ENCODE data around the gene PID1. TPM values are rescaled to one million over a fixed set of nuclear protein-coding genes. Genes with fewer than 3 reads are reported as not detected.

The PID1 gene
- total and polyA plus RNA-seq, 5 donors from 2014 or later = 0.09 TPM; not detected in 4

DNA sequence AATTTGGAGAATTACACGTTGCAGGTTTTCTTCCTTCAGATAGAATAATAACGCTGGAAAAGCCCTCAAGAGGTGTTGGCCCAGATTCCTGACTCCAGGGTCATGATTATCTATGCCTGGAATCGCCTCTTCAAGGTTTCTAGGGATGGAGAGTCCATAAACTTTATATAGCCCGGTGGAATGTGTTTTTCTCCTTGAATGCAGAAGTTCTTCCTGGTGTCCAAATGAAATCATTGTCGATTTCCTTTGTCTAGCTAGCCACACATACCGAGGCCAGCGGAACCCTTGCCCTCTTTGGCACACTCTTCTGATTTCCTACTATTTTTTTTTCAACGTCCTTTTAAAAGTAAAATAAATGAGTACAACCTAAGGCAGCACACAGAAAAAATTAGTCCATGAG lies 117.8 kb downstream of the PID1 start:
- Mint-ChIP-seq H3K36me3 (no peaks in the 10 kb centered on the region), H3K9me3 (peaks cover 0 to 7% (median 2%) of the 10 kb centered on the region in 7 donors)
- H3K4me1 ChIP-seq (ENCODE audit: control insufficient read depth, insufficient read depth, low read length, poor library complexity, severe bottlenecking) = no peaks in the 10 kb centered on the region

DNA sequence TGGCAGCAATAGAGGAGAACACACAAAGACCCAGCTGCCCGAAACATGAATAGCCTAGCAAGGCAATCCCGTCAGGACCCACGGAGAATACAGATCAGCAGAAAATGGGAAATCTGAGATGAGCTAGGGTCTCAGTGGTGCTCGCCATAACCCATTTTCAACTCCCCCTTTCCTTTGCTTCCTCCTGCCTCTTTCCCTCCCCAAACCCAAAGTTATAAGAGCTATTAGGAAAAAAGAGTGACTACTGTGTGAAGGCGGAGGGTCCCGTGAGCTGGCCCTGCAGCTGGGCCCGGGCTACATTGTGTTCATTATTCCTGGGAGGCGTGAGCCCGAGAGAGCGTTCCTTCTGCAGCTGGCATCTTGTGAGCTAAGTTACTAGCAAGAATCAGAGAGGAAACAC lies 118.4 kb downstream of the PID1 start:
- no peaks in the 10 kb centered on the region for H3K36me3 Mint-ChIP-seq
- DNase-seq (no peak), ATAC-seq (ENCODE audit: low read depth in 2 of 2) (no peak)
- H3K4me3 ChIP-seq (ENCODE audit: low read depth, low read length) = no peak overlapping the region
- no peaks in the 10 kb centered on the region for H3K36me3 ChIP-seq (ENCODE audit: control insufficient read depth, insufficient read depth, low read length)
- no peaks in the 10 kb centered on the region for H3K4me1 Mint-ChIP-seq
- H3K4me1 ChIP-seq (ENCODE audit: control insufficient read depth, insufficient read depth, low read length, poor library complexity, severe bottlenecking) = no peaks in the 10 kb centered on the region
- no peaks in the 10 kb centered on the region for H3K9me3 ChIP-seq (ENCODE audit: control insufficient read depth in 2 of 2, low read length in 2 of 2)
- H3K27ac ChIP-seq (ENCODE audit: insufficient read depth, low read length, poor library complexity, severe bottlenecking) = no peak overlapping the region
- no peaks in the 10 kb centered on the region for H3K27me3 ChIP-seq (ENCODE audit: control insufficient read depth, insufficient read depth, low read length)
- no peak overlapping the region for H3K27ac Mint-ChIP-seq
- no peaks in the 10 kb centered on the region for H3K27me3 Mint-ChIP-seq
- no peak overlapping the region for H3K4me3 Mint-ChIP-seq
- H3K9me3 Mint-ChIP-seq = peaks cover 0 to 7% (median 2%) of the 10 kb centered on the region in 7 donors

More for the DNA sequence above, 117.8 kb downstream of the PID1 start:
- ATAC-seq (ENCODE audit: low read depth in 2 of 2) (no peak), DNase-seq (no peak)
- Histone ChIP-seq H3K4me3 (ENCODE audit: low read depth, low read length) (no peak overlapping the region), H3K27me3 (ENCODE audit: control insufficient read depth, insufficient read depth, low read length) (no peaks in the 10 kb centered on the region), H3K9me3 (ENCODE audit: control insufficient read depth in 2 of 2, low read length in 2 of 2) (no peaks in the 10 kb centered on the region), H3K36me3 (ENCODE audit: control insufficient read depth, insufficient read depth, low read length) (no peaks in the 10 kb centered on the region), H3K27ac (ENCODE audit: insufficient read depth, low read length, poor library complexity, severe bottlenecking) (no peak overlapping the region)
- Mint-ChIP-seq H3K4me3 (no peak overlapping the region), H3K27ac (no peak overlapping the region), H3K4me1 (no peaks in the 10 kb centered on the region), H3K27me3 (no peaks in the 10 kb centered on the region)

DNA sequence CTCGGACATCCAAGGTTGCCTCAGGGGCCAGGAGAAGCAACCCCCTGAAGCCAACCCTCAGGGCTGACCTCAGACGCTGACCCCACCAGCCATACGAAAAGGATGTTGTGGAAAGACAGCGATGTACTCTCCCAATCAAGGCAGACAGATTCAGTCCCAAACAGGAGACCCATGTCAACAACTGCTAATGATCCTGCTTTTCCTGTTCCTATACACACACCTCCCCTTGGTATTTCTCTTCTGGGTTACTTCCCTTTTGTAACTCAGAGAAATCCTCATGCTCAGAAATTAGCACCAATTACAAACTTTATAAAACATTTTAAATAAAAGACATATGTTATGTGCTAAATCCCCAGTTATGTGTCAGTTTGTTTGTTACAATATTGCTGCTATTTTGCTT lies 120.8 kb downstream of the PID1 start:
- ATAC-seq (ENCODE audit: low read depth in 2 of 2) (no peak), DNase-seq (no peak)
- H3K4me1 ChIP-seq (ENCODE audit: control insufficient read depth, insufficient read depth, low read length, poor library complexity, severe bottlenecking) = no peaks in the 10 kb centered on the region
- H3K9me3 Mint-ChIP-seq = peaks cover 0 to 7% (median 2%) of the 10 kb centered on the region in 7 donors
- no peaks in the 10 kb centered on the region for H3K27me3 ChIP-seq (ENCODE audit: control insufficient read depth, insufficient read depth, low read length)
- no peaks in the 10 kb centered on the region for H3K36me3 ChIP-seq (ENCODE audit: control insufficient read depth, insufficient read depth, low read length)
- H3K36me3 Mint-ChIP-seq = no peaks in the 10 kb centered on the region
- no peak overlapping the region for H3K4me3 ChIP-seq (ENCODE audit: low read depth, low read length)
- H3K27ac ChIP-seq (ENCODE audit: insufficient read depth, low read length, poor library complexity, severe bottlenecking) = no peak overlapping the region
- H3K27ac Mint-ChIP-seq = peak overlapping the region in 1 of 3 donors; percentile 69
- H3K27me3 Mint-ChIP-seq = no peaks in the 10 kb centered on the region
- H3K9me3 ChIP-seq (ENCODE audit: control insufficient read depth in 2 of 2, low read length in 2 of 2) = no peaks in the 10 kb centered on the region
- no peak overlapping the region for H3K4me3 Mint-ChIP-seq
- no peaks in the 10 kb centered on the region for H3K4me1 Mint-ChIP-seq

DNA sequence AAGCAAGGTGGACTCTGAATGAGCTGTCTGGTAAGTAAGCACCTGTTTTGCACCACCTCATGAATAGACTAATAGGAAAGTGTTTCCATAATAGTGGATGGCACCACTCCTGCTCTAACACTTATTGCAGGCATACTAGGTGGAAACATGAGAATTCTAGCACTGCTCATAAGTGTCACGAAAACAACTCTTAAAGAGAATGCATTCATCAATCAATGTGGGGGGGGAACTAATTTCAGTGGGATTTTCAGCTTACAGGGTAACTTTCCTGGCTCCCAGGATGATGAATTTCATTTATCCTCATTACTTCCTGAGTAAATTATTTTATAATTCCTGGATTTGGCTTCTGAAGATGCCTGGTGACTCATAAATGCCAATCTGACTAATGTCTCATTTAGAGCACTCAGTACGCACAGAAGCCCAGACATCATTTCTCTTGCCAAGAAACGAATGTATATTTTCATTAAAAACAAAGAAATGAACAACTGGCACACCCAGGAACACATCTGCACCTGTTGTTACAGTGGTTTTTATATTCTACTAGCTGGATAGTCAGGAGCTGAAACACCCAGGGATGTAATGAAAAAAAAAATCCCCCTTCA lies 129.6 kb downstream of the PID1 start:
- DNase-seq (no peak), ATAC-seq (ENCODE audit: low read depth in 2 of 2) (no peak)
- Histone ChIP-seq H3K4me1 (ENCODE audit: control insufficient read depth, insufficient read depth, low read length, poor library complexity, severe bottlenecking) (no peaks in the 10 kb centered on the region), H3K4me3 (ENCODE audit: low read depth, low read length) (no peak overlapping the region), H3K36me3 (ENCODE audit: control insufficient read depth, insufficient read depth, low read length) (no peaks in the 10 kb centered on the region), H3K9me3 (ENCODE audit: control insufficient read depth in 2 of 2, low read length in 2 of 2) (no peaks in the 10 kb centered on the region), H3K27me3 (ENCODE audit: control insufficient read depth, insufficient read depth, low read length) (no peaks in the 10 kb centered on the region), H3K27ac (ENCODE audit: insufficient read depth, low read length, poor library complexity, severe bottlenecking) (no peak overlapping the region)
- peaks cover 0 to 4% (median 2%) of the 10 kb centered on the region in 7 donors for H3K9me3 Mint-ChIP-seq
- no peaks in the 10 kb centered on the region for H3K4me1 Mint-ChIP-seq
- no peaks in the 10 kb centered on the region for H3K27me3 Mint-ChIP-seq
- H3K36me3 Mint-ChIP-seq = no peaks in the 10 kb centered on the region
- H3K4me3 Mint-ChIP-seq = no peak overlapping the region
- no peak overlapping the region for H3K27ac Mint-ChIP-seq

DNA sequence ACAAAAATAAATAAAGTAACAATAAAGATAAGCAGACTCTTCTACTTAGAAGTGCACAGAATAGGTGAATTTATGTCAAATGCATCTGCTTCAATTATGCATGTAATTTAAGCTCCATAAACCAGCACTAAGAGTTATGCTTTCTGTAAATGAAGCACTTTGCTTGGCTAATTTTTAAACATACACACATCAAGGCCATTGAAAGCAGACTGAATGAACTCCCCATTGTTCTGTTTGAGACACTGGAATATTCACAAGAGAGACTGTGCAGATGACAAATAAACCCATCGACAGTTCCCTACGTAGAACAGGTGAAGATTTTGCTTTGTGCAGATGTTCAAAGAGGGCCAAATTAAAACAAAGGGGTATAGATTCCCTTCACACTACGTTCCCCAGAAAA lies 133.4 kb downstream of the PID1 start:
- Histone ChIP-seq H3K27ac (ENCODE audit: insufficient read depth, low read length, poor library complexity, severe bottlenecking) (no peak overlapping the region), H3K4me3 (ENCODE audit: low read depth, low read length) (no peak overlapping the region), H3K4me1 (ENCODE audit: control insufficient read depth, insufficient read depth, low read length, poor library complexity, severe bottlenecking) (no peaks in the 10 kb centered on the region), H3K27me3 (ENCODE audit: control insufficient read depth, insufficient read depth, low read length) (no peaks in the 10 kb centered on the region), H3K9me3 (ENCODE audit: control insufficient read depth in 2 of 2, low read length in 2 of 2) (no peaks in the 10 kb centered on the region), H3K36me3 (ENCODE audit: control insufficient read depth, insufficient read depth, low read length) (no peaks in the 10 kb centered on the region)
- Mint-ChIP-seq H3K27ac (no peak overlapping the region), H3K27me3 (peaks cover 6% of the 10 kb centered on the region), H3K4me1 (no peaks in the 10 kb centered on the region), H3K4me3 (no peak overlapping the region), H3K9me3 (peaks cover 1 to 6% (median 5%) of the 10 kb centered on the region in 7 donors), H3K36me3 (no peaks in the 10 kb centered on the region)
- ATAC-seq (ENCODE audit: low read depth in 2 of 2) (no peak), DNase-seq (no peak)

DNA sequence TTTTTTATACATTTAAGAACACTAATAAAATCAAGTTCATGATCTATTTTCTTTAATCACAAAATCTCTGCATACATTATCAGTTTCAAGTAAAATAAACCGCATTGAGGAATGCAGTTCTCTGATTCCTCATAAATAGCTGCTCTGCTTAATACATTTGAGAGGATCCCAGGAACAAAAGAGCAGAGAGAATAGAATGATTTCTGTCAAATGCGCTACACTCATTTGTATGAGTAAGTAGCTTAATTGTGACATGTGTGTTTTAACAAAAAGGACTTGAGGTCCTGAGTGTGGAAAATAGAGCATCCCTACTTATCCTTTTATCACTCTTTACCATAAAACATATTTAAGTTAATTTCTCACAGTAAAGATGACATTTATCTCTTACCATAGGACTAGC lies 134.0 kb downstream of the PID1 start:
- H3K27ac ChIP-seq (ENCODE audit: insufficient read depth, low read length, poor library complexity, severe bottlenecking) = no peak overlapping the region
- H3K36me3 Mint-ChIP-seq = no peaks in the 10 kb centered on the region
- no peak overlapping the region for H3K4me3 Mint-ChIP-seq
- no peaks in the 10 kb centered on the region for H3K9me3 ChIP-seq (ENCODE audit: control insufficient read depth in 2 of 2, low read length in 2 of 2)
- peaks cover 1 to 6% (median 5%) of the 10 kb centered on the region in 7 donors for H3K9me3 Mint-ChIP-seq
- no peaks in the 10 kb centered on the region for H3K27me3 ChIP-seq (ENCODE audit: control insufficient read depth, insufficient read depth, low read length)
- H3K27me3 Mint-ChIP-seq = peaks cover 6% of the 10 kb centered on the region
- no peaks in the 10 kb centered on the region for H3K4me1 ChIP-seq (ENCODE audit: control insufficient read depth, insufficient read depth, low read length, poor library complexity, severe bottlenecking)
- DNase-seq = no peak
- H3K36me3 ChIP-seq (ENCODE audit: control insufficient read depth, insufficient read depth, low read length) = no peaks in the 10 kb centered on the region
- H3K4me1 Mint-ChIP-seq = no peaks in the 10 kb centered on the region
- ATAC-seq (ENCODE audit: low read depth in 2 of 2) = no peak
- no peak overlapping the region for H3K27ac Mint-ChIP-seq
- no peak overlapping the region for H3K4me3 ChIP-seq (ENCODE audit: low read depth, low read length)

DNA sequence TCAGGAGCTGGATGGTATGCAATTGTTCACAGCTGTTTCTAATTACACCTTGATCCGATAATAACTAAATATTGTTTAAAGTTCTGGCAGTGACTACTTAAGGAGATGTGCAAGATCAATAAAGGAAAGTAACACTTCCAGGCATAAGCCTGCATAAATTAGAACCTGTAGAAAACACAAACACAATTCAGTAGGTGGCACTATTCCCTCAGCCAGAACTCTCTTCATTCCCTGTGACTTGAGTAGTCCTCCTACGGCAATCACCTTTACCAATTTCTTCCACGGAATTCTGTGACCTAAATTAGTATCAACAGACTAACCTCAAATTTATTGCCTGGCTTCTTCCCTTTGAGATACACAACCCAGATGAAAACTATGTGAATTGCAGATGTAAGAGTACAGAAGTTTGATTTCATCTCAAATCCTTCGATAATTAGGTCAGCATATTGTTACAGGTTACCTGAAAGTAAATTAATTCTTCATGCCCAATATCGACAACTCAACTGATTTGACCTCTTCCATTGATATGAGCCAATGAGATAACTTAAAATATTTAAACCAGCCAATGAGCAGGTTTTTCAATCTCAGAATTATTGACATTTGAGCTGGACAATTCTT lies 137.8 kb downstream of the PID1 start:
- H3K4me3 Mint-ChIP-seq = no peak overlapping the region
- no peaks in the 10 kb centered on the region for H3K27me3 ChIP-seq (ENCODE audit: control insufficient read depth, insufficient read depth, low read length)
- no peaks in the 10 kb centered on the region for H3K36me3 ChIP-seq (ENCODE audit: control insufficient read depth, insufficient read depth, low read length)
- DNase-seq (no peak), ATAC-seq (ENCODE audit: low read depth in 2 of 2) (no peak)
- no peak overlapping the region for H3K4me3 ChIP-seq (ENCODE audit: low read depth, low read length)
- peaks cover 0 to 5% (median 2%) of the 10 kb centered on the region in 7 donors for H3K9me3 Mint-ChIP-seq
- no peaks in the 10 kb centered on the region for H3K36me3 Mint-ChIP-seq
- no peaks in the 10 kb centered on the region for H3K4me1 Mint-ChIP-seq
- H3K27ac Mint-ChIP-seq = no peak overlapping the region
- H3K4me1 ChIP-seq (ENCODE audit: control insufficient read depth, insufficient read depth, low read length, poor library complexity, severe bottlenecking) = no peaks in the 10 kb centered on the region
- no peak overlapping the region for H3K27ac ChIP-seq (ENCODE audit: insufficient read depth, low read length, poor library complexity, severe bottlenecking)
- peaks cover 6% of the 10 kb centered on the region for H3K27me3 Mint-ChIP-seq
- H3K9me3 ChIP-seq (ENCODE audit: control insufficient read depth in 2 of 2, low read length in 2 of 2) = no peaks in the 10 kb centered on the region

DNA sequence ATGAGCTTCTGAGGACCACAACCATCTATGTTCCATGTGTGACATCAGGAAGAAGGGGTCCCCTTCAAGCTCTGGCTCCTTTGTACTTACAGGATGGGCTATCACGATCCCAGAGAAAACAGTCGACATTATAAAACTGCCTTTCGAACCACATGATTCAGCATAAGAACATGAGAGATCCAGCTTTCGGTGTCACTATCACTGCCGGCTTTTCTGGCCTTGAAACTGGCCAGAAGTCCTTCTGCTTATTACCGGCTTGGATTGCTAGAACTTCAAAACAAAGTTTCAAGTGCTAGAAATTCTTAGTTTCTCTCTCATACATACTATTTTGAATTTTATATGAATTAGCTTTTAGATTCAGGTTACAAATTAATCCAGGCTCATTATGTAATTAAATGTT lies 138.9 kb downstream of the PID1 start:
- no peaks in the 10 kb centered on the region for H3K36me3 Mint-ChIP-seq
- Histone ChIP-seq H3K9me3 (ENCODE audit: control insufficient read depth in 2 of 2, low read length in 2 of 2) (no peaks in the 10 kb centered on the region), H3K27ac (ENCODE audit: insufficient read depth, low read length, poor library complexity, severe bottlenecking) (no peak overlapping the region), H3K27me3 (ENCODE audit: control insufficient read depth, insufficient read depth, low read length) (no peaks in the 10 kb centered on the region), H3K36me3 (ENCODE audit: control insufficient read depth, insufficient read depth, low read length) (no peaks in the 10 kb centered on the region), H3K4me3 (ENCODE audit: low read depth, low read length) (no peak overlapping the region), H3K4me1 (ENCODE audit: control insufficient read depth, insufficient read depth, low read length, poor library complexity, severe bottlenecking) (no peaks in the 10 kb centered on the region)
- no peaks in the 10 kb centered on the region for H3K4me1 Mint-ChIP-seq
- H3K4me3 Mint-ChIP-seq = no peak overlapping the region
- H3K9me3 Mint-ChIP-seq = peaks cover 0 to 5% (median 2%) of the 10 kb centered on the region in 7 donors
- ATAC-seq (ENCODE audit: low read depth in 2 of 2) = no peak
- H3K27ac Mint-ChIP-seq = no peak overlapping the region
- H3K27me3 Mint-ChIP-seq = peaks cover 6% of the 10 kb centered on the region
- DNase-seq = no peak
